Caco-2 (cell line): ENCODE results near the gene RSPH9. TPM values are rescaled to one million over a fixed set of nuclear protein-coding genes. Genes with fewer than 3 reads are reported as not detected.
A peak's percentile ranks its signal among the peaks of the same experiment; 100 is the strongest.

Experiments
- Bru-seq: library from RNA; stranded (reverse); fragments of 400-500 nt; gene quantifications from one replicate; lab custom pipeline; 2021; lab: Mats Ljungman, UMichigan
- BruChase-seq, 2 experiments: library from RNA; stranded (reverse); fragments of 400-500 nt; gene quantifications; one replicate each; lab custom pipeline; 2021; lab: Mats Ljungman, UMichigan
- BruUV-seq: library from RNA; stranded (reverse); fragments of 400-500 nt; replicated peaks from 2 replicates; lab custom pipeline; 2021; lab: Mats Ljungman, UMichigan
- CTCF ChIA-PET: fragments of 300-600 bp; sonication (Branson Sonifier 250); formaldehyde crosslinking; loops from one replicate; lab custom pipeline; 2022; ENCODE audit warnings: antibody characterized with exemption; lab: Charles Lee
- POLR2A ChIA-PET: fragments of 300-600 bp; sonication (Branson Sonifier 250); formaldehyde crosslinking; loops from one replicate; lab custom pipeline; 2022; ENCODE audit warnings: antibody characterized with exemption; lab: Charles Lee
- DNase-seq, 2 experiments: peaks; one replicate each; pipeline versions ENCODE4 v3.0.0 to v3.0.0-alpha.2; 2020 to 2022
- H3K27me3 ChIP-seq: replicated peaks from 2 replicates; pipeline ENCODE4 v1.6.0; 2011; ENCODE audit warnings: low read length; ENCODE audit not compliant: control insufficient read depth, insufficient read depth
- H3K36me3 ChIP-seq: 2 replicates; pipeline ENCODE4 v1.5.1; 2011; ENCODE audit warnings: low read length; ENCODE audit not compliant: control insufficient read depth, insufficient read depth
- H3K4me1 ChIP-seq: fragments of 250-450 bp; sonication (Bioruptor Pico); 2 replicates; pipeline ENCODE4 v1.5.1; 2020; ENCODE audit warnings: mild to moderate bottlenecking
- H3K4me3 ChIP-seq: 2 replicates; pipeline ENCODE4 v1.5.1; 2011; ENCODE audit warnings: low read depth, mild to moderate bottlenecking, control low read depth, low read length
- H3K9me3 ChIP-seq: fragments of 250-450 bp; sonication (Bioruptor Pico); 2 replicates; pipeline ENCODE4 v1.5.1; 2020; ENCODE audit warnings: mild to moderate bottlenecking, moderate library complexity
- H3K27ac Mint-ChIP-seq: one replicate; pipeline ENCODE4 v1.8.0; 2022; ENCODE audit warnings: mixed read lengths; ENCODE audit not compliant: unreplicated experiment
- H3K27me3 Mint-ChIP-seq: one replicate; pipeline ENCODE4 v1.8.0; 2022; ENCODE audit warnings: mixed read lengths; ENCODE audit not compliant: insufficient read depth, unreplicated experiment
- H3K36me3 Mint-ChIP-seq: one replicate; pipeline ENCODE4 v1.8.0; 2022; ENCODE audit warnings: mild to moderate bottlenecking, mixed read lengths; ENCODE audit not compliant: insufficient read depth, unreplicated experiment
- H3K4me1 Mint-ChIP-seq: one replicate; pipeline ENCODE4 v1.8.0; 2022; ENCODE audit warnings: low read depth, mixed read lengths; ENCODE audit not compliant: unreplicated experiment
- H3K4me3 Mint-ChIP-seq: one replicate; pipeline ENCODE4 v1.8.0; 2022; ENCODE audit warnings: mild to moderate bottlenecking, moderate library complexity, mixed read lengths; ENCODE audit not compliant: unreplicated experiment
- H3K9me3 Mint-ChIP-seq: one replicate; pipeline ENCODE4 v1.8.0; 2022; ENCODE audit warnings: mixed read lengths; ENCODE audit not compliant: unreplicated experiment
- intact Hi-C: fragments of 100-400 bp; cut with micrococcal nuclease; formaldehyde crosslinking; loops from one replicate; pipeline ENCODE4 v1.10.0; 2022; ENCODE audit not compliant: unreplicated experiment
- long read RNA-seq: library from polyadenylated mRNA; stranded (forward); transcript quantifications from one replicate; pipeline ENCODE4 v2.0.0, GENCODE V29; 2022
- total RNA-seq: library from RNA; stranded (reverse); gene quantifications from 2 replicates; pipeline ENCODE4 v1.2.3, GENCODE V29; 2022
- TF ChIP-seq, protein P1 (sequence below), 2 experiments: fragments of 200-600 bp in 1 of 2; IDR thresholded peaks; 1 replicate in 1 of 2; 2 replicates in 1 of 2; pipeline versions ENCODE4 v1.5.1 to v1.8.0; 2011 to 2022; ENCODE audit warnings: antibody characterized with exemption in 1 of 2, control low read depth in 1 of 2, inconsistent platforms in 1 of 2, low read depth in 1 of 2, low read length in 1 of 2, mild to moderate bottlenecking in 1 of 2, moderate library complexity in 1 of 2; ENCODE audit not compliant: insufficient read depth in 1 of 2, severe bottlenecking in 1 of 2, unreplicated experiment in 1 of 2

Gene RSPH9, protein sequence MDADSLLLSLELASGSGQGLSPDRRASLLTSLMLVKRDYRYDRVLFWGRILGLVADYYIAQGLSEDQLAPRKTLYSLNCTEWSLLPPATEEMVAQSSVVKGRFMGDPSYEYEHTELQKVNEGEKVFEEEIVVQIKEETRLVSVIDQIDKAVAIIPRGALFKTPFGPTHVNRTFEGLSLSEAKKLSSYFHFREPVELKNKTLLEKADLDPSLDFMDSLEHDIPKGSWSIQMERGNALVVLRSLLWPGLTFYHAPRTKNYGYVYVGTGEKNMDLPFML
- total RNA-seq = not detected in 2 replicates
- percentile 24 among the genes with signal in this experiment for Bru-seq, nascent RNA
- percentile 26 among the genes with signal in this experiment for BruChase-seq, experiment 1, labeled RNA remaining after a 2-hour chase
- BruChase-seq, experiment 2, labeled RNA remaining after a 6-hour chase = percentile 34 among the genes with signal in this experiment
- long read RNA-seq = 0 reads

DNA sequence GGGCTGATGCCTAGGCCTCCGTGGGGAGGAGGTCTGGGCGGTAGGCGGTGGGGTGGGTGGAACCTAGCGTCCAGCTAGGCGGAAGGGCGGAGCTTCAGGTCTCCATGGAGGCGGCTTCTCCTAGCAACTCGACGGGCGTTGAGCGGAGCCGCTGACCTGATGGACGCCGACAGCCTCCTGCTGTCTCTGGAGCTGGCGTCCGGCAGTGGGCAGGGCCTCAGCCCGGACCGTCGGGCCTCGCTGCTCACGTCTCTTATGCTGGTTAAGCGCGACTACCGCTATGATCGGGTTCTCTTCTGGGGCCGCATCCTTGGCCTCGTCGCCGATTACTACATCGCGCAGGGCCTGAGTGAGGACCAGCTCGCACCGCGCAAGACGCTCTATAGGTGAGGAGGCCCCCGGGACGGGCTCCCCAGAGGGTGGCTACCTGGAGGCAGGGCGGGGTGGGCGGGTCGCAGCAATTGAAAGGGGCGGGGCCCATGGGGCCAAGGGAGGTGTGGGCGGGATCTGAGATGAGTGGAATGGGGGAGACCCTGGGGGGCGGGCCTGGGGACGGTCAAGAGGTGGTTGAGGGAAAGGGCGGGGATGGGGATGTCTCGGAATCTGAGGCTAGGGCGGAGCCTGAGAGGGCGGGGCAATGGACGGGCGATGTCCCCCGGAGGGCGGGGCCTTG is at the start of gene RSPH9:
TSS of gene RSPH9 (plus strand) at position 97 of the 673 bp plus-strand sequence. CDS start at position 160, 63 bp downstream.
- H3K9me3 Mint-ChIP-seq = no peaks in the 10 kb centered on the region
- no peaks in the 10 kb centered on the region for H3K4me1 ChIP-seq
- H3K36me3 ChIP-seq = peaks cover 1% of the 10 kb centered on the region
- ChIA-PET CTCF (interaction anchor here (0.6 kb wide), 1 partner anchor 855 kb away, joined by 7 read pairs; no protein-coding TSS in a partner anchor), POLR2A (interaction anchor here (0.5 kb wide), 1 partner anchor 125 kb away, joined by 4 read pairs; the partner anchor contains the start of gene VEGFA)
- H3K27ac Mint-ChIP-seq = no peak within 1 kb of the TSS
- H3K4me1 Mint-ChIP-seq = peaks cover 6% of the 10 kb centered on the region
- H3K27me3 ChIP-seq = no peaks in the 10 kb centered on the region
- no peaks in the 10 kb centered on the region for H3K27me3 Mint-ChIP-seq
- H3K4me3 ChIP-seq = no peak within 1 kb of the TSS
- no peaks in the 10 kb centered on the region for H3K9me3 ChIP-seq
- no TSS peak for BruUV-seq
- TF ChIP-seq, protein P1, sequence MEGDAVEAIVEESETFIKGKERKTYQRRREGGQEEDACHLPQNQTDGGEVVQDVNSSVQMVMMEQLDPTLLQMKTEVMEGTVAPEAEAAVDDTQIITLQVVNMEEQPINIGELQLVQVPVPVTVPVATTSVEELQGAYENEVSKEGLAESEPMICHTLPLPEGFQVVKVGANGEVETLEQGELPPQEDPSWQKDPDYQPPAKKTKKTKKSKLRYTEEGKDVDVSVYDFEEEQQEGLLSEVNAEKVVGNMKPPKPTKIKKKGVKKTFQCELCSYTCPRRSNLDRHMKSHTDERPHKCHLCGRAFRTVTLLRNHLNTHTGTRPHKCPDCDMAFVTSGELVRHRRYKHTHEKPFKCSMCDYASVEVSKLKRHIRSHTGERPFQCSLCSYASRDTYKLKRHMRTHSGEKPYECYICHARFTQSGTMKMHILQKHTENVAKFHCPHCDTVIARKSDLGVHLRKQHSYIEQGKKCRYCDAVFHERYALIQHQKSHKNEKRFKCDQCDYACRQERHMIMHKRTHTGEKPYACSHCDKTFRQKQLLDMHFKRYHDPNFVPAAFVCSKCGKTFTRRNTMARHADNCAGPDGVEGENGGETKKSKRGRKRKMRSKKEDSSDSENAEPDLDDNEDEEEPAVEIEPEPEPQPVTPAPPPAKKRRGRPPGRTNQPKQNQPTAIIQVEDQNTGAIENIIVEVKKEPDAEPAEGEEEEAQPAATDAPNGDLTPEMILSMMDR (IDR thresholded peaks at IDR 0.05; ENCODE audit: insufficient read depth in 1 of 2, low read depth in 1 of 2, low read length in 1 of 2, severe bottlenecking in 1 of 2, unreplicated experiment in 1 of 2) = no peak
- DNase-seq = no peak
- intact Hi-C loops = no loop called here
- H3K4me3 Mint-ChIP-seq = no peak within 1 kb of the TSS
- peaks cover 31% of the 10 kb centered on the region for H3K36me3 Mint-ChIP-seq

DNA sequence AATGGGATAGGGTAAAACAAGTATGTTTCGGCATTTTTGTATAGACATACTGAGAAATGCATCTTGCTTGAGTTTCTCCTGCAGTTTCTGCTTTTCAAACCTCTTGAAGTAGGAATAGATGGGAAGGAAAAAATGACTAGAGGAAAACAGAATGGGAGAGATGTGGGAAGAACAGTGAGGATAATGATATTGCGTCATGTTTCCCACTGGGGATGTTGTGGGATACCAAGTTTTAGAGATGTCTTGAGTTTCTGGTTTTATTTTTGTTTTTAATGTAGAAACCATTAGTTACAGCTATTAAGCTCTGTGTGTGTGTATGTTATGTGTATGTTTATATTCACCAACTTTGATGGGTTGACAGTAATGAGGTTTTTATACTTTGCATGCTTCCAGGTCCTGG is 44.2 kb upstream of the RSPH9 start:
- CTCF ChIA-PET = no interaction called here
- H3K36me3 ChIP-seq = no peaks in the 10 kb centered on the region; the same call in 1 of the 2 replicates

DNA sequence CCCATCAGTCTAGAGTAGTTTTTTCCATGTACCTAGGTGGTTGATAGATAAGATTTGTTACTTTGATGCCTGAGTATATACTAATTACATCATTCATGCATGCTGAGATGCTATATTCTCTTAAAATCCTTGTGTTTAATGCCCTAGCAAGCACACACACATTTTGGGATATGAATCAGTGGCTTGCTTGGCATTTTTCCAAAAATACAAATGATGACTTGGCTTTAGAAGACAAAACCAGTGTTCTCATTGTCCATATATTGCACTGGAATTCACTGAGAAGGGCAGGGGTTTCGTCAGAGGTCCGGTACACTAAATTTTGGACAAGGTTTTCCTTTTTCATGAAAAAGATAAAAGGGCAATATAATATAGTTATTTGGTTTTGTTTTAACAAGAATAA is 40.7 kb upstream of the RSPH9 start:
- Mint-ChIP-seq H3K27ac (no peak overlapping the region), H3K36me3 (peaks cover 30% of the 10 kb centered on the region), H3K9me3 (no peaks in the 10 kb centered on the region), H3K27me3 (no peaks in the 10 kb centered on the region), H3K4me3 (no peak overlapping the region), H3K4me1 (peaks cover 6% of the 10 kb centered on the region)
- ChIA-PET CTCF (no interaction called here), POLR2A (no interaction called here)
- intact Hi-C loops = no loop called here
- no peak overlapping the region for H3K4me3 ChIP-seq
- peaks cover 2% of the 10 kb centered on the region for H3K4me1 ChIP-seq
- H3K36me3 ChIP-seq = no peaks in the 10 kb centered on the region; the same call in 1 of the 2 replicates
- no TSS peak for BruUV-seq
- no peaks in the 10 kb centered on the region for H3K27me3 ChIP-seq
- DNase-seq = no peak
- TF ChIP-seq, protein P1 (IDR thresholded peaks at IDR 0.05; ENCODE audit: insufficient read depth in 1 of 2, low read depth in 1 of 2, low read length in 1 of 2, severe bottlenecking in 1 of 2, unreplicated experiment in 1 of 2) = no peak
- no peaks in the 10 kb centered on the region for H3K9me3 ChIP-seq

More for the DNA sequence above, 44.2 kb upstream of the RSPH9 start:
- H3K27ac Mint-ChIP-seq = no peak overlapping the region
- peaks cover 22% of the 10 kb centered on the region for H3K36me3 Mint-ChIP-seq
- H3K4me1 Mint-ChIP-seq = no peaks in the 10 kb centered on the region
- no peak for DNase-seq
- no peaks in the 10 kb centered on the region for H3K9me3 Mint-ChIP-seq
- Histone ChIP-seq H3K27me3 (no peaks in the 10 kb centered on the region), H3K4me1 (no peaks in the 10 kb centered on the region), H3K4me3 (no peak overlapping the region), H3K9me3 (no peaks in the 10 kb centered on the region)
- TF ChIP-seq, protein P1 (IDR thresholded peaks at IDR 0.05; ENCODE audit: insufficient read depth in 1 of 2, low read depth in 1 of 2, low read length in 1 of 2, severe bottlenecking in 1 of 2, unreplicated experiment in 1 of 2) = no peak
- H3K4me3 Mint-ChIP-seq = no peak overlapping the region
- no peaks in the 10 kb centered on the region for H3K27me3 Mint-ChIP-seq
- BruUV-seq = no TSS peak
- intact Hi-C loops = no loop called here
- POLR2A ChIA-PET = no interaction called here
